ENCODE measurements around the gene CYTH1.
A peak's percentile ranks its signal among the peaks of the same experiment; 100 is the strongest.
"Not testable (repeated sequence)": the region's sequence is repeated elsewhere in the genome, so short reads cannot be mapped to it uniquely, and the experiment has no call there.

Gene CYTH1

DNA sequence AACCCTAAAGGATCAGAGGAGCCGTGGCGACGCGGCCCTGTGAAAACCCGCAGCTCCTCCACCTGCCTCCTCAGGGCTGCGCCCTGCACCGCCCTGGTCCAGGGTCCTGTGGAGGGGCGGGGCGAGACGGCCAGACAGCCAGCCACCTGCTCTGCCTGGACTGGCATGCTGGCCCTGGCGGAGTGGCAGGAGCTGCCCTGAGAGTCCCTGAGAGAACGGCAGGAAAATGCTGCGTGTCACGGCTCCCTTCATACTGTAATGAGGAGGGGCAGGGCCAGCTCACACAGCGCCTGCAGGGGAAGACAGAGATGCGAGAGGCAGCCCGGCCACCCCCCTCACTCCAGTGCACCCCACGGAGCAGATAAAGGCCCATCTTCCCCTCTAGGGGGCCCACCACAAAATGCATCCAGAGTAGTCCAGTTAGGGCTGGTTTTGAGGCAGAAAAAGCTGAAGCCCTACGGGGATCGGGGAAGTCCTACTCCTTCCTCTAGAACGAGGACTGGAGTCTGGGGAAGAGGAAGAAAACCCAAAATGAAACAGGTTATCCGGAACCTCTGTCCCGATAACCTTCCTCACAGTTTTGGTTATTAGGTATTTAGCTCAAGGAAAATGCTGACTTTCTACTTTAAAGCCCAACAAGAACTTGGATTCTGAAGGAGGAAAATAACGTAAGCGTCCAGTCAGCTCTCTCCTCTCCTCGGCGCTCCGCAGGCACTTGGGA lies 107.3 kb downstream of the CYTH1 start:
- H3K4me3 ChIP-seq (replicated peaks; ENCODE audit: low read depth, low read length) = no peak overlapping the region
- TF ChIP-seq, protein P1, sequence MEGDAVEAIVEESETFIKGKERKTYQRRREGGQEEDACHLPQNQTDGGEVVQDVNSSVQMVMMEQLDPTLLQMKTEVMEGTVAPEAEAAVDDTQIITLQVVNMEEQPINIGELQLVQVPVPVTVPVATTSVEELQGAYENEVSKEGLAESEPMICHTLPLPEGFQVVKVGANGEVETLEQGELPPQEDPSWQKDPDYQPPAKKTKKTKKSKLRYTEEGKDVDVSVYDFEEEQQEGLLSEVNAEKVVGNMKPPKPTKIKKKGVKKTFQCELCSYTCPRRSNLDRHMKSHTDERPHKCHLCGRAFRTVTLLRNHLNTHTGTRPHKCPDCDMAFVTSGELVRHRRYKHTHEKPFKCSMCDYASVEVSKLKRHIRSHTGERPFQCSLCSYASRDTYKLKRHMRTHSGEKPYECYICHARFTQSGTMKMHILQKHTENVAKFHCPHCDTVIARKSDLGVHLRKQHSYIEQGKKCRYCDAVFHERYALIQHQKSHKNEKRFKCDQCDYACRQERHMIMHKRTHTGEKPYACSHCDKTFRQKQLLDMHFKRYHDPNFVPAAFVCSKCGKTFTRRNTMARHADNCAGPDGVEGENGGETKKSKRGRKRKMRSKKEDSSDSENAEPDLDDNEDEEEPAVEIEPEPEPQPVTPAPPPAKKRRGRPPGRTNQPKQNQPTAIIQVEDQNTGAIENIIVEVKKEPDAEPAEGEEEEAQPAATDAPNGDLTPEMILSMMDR (IDR thresholded peaks at IDR 0.05; ENCODE audit: low read length, missing control alignments) = no peak
- DNase-seq (ENCODE audit: low read depth) = no peak

DNA sequence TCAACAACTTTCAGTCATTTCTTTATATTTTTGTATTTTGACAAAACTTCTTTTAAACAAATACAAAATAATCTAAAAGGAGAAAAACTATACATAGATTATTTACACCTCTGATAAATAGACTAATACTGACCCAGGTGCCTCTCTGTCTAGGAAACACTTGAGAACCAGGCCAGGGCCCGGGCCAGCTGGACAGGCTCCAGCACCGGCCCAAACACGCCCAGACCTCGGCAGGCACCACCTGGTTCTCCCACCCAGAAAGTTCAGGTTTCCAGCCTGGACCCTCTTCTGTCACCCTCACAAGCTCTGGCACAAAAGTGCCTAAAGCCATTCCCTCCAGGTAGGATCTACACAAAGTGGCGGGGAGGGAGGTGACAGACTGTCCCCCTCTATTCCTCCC lies 107.9 kb downstream of the CYTH1 start:
- no peak for DNase-seq (ENCODE audit: low read depth)
- TF ChIP-seq, protein P1 (IDR thresholded peaks at IDR 0.05; ENCODE audit: low read length, missing control alignments) = no peak
- no peak overlapping the region for H3K4me3 ChIP-seq (replicated peaks; ENCODE audit: low read depth, low read length)

DNA sequence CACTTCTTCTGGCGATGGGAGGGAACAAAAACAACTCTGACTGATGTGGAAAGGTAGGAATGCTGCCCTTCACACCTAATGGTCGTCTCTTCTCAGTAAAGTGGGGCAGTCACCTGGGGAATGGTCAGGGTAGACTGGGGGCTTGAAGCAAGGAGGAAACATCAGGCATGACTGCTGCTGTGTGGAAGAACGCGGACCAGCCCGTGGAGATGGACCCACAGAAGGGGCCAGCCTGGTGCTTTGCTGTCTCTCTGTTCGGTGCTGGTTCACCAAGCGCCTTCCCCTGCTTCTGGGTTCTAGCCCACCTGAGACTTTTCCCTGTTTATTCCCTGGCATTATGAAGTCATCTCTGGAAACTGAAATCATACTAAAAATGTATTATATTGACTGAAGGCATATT lies 108.7 kb downstream of the CYTH1 start:
- no peak overlapping the region for H3K4me3 ChIP-seq (replicated peaks; ENCODE audit: low read depth, low read length)
- TF ChIP-seq, protein P1 (IDR thresholded peaks at IDR 0.05; ENCODE audit: low read length, missing control alignments) = no peak
- no peak for DNase-seq (ENCODE audit: low read depth)

DNA sequence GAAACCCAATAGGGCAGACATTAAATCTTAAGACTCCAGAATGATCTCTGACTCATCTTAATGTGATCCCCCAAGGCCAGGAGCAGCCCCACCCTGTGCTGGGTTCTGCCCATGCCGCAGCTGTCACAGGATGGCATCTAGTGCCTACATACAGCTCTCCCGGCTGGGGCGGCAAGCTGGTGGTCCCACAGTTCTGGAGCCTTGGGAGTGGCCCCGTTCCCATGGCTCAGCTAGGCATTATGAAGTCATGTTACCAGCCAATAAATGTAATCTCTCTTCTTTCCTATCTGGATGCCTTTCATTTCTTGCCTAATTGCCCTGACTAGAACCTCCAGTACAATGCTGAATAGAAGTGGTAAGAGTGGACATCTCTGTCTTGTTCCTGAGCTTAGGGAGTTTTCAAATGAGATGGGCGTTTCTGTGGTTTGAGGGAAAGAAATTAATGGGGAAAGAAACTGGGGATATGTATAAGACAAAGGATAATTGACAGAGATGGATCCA lies 109.2 kb downstream of the CYTH1 start:
- DNase-seq (ENCODE audit: low read depth) = no peak
- TF ChIP-seq, protein P1 (IDR thresholded peaks at IDR 0.05; ENCODE audit: low read length, missing control alignments) = no peak

DNA sequence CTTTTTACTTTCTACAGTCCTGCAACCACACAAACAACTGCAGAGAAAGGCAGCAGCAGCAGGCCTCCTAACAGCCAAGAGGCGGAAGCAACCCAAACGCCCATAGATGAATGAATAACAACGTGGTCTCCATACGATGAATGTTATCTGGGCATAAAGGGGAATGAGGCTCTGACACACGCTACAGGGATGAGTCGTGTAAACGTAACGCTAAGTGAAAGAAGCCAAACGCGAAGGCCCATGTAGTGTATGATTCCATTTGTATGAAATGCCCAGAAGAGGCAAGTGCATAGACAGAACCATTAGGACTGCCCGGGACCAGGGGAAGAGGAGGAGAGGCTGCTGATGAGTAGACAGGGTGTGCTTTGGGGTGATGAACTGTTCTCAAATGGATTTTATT lies 110.1 kb downstream of the CYTH1 start:
- H3K4me3 ChIP-seq (replicated peaks; ENCODE audit: low read depth, low read length) = no peak overlapping the region
- peak; percentile 36 for DNase-seq (ENCODE audit: low read depth)
- TF ChIP-seq, protein P1 (IDR thresholded peaks at IDR 0.05; ENCODE audit: low read length, missing control alignments) = no peak

More for the DNA sequence above, 109.2 kb downstream of the CYTH1 start:
- no peak overlapping the region for H3K4me3 ChIP-seq (replicated peaks; ENCODE audit: low read depth, low read length)

DNA sequence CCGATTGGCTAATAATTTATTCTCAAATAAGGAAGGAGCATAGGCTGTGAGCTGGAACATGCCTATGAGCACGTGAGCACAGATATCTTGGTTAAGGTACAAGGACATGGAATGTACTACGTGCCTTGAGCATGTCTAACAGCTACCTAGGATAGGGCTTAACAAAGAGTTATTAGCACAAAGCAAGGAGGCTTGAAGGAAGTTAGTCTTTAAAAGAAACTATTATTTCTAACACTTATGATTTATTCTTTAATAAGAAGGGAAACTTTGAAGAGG lies 110.4 kb downstream of the CYTH1 start:
- H3K4me3 ChIP-seq (replicated peaks; ENCODE audit: low read depth, low read length); DNase-seq (ENCODE audit: low read depth): not testable (repeated sequence)

DNA sequence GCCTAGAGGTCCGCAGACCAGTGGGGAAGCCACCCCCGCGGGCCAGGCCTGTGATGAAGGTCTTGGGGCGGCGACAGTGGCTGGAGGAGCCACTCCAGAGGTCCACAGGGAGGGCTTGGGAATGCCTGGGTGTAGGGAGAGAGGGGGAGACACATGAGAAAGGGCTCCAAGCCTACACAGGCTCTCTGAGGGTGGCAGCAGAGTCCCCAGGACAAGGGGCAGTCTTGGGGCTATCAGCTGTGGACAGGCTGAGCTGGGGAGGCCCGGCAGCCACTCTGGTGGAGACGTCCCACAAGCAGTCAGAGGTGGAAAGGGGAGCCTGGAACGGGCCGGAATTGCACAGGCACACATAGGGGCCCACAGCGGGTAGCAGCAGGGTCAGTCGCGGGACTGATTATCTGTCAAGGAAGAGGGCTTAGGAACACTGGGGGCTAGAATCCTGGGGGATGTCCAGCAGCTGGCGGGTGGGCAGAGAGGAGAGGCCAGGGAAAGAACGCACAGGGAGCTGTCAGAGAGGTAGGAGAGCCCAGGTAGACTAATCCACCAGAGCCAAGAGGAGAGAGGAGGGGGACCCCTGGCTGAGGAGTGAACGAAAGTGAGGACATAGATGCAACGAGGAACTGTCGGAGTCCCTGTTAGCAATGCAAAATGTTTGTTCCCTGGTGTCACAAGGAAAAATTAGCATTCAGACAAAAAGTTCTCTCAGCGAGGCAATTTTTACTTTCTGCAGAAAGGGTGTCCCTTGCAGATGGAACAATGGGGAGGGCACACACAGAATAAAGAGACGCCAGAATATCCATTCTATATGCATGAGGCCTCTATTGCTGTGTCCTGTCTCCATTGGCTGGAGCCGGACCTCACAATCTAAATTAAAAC lies 111.0 kb downstream of the CYTH1 start:
- TF ChIP-seq, protein P1 (IDR thresholded peaks at IDR 0.05; ENCODE audit: low read length, missing control alignments) = no peak
- DNase-seq (ENCODE audit: low read depth) = no peak
- H3K4me3 ChIP-seq (replicated peaks; ENCODE audit: low read depth, low read length) = no peak overlapping the region

All from fibroblast of pulmonary artery (primary cell).